HL-60 (cell line): ENCODE results near the gene TUBB4B.

Experiments
- DNase-seq, 2 experiments: peaks; one replicate each; pipeline ENCODE4 v3.0.0-alpha.2; 2010 to 2020; ENCODE audit warnings: low read depth in 1 of 2, low spot score in 1 of 2
- H3K27ac ChIP-seq: fragments of 250-450 bp; sonication (Bioruptor Pico); replicated peaks from 2 replicates; pipeline ENCODE4 v1.5.1; 2020; ENCODE audit warnings: mild to moderate bottlenecking, moderate library complexity
- H3K27me3 ChIP-seq: fragments of 250-450 bp; sonication (Bioruptor Pico); 2 replicates; pipeline ENCODE4 v1.5.1; 2021; ENCODE audit warnings: mild to moderate bottlenecking, moderate library complexity; ENCODE audit not compliant: insufficient read depth, poor library complexity, severe bottlenecking
- H3K4me3 ChIP-seq: replicated peaks from 2 replicates; pipeline ENCODE4 v1.5.1; 2011; ENCODE audit warnings: mild to moderate bottlenecking, control low read depth, low read length; ENCODE audit not compliant: insufficient read depth
- GABPA ChIP-seq: IDR thresholded peaks from 2 replicates; pipeline ENCODE4 v1.6.1; 2012; ENCODE audit warnings: low read depth
- POLR2AphosphoS5 ChIP-seq: IDR thresholded peaks from 2 replicates; pipeline ENCODE4 v1.6.1; 2012; ENCODE audit warnings: low read depth
- SPI1 ChIP-seq: IDR thresholded peaks from 2 replicates; pipeline ENCODE4 v1.6.1; 2012; ENCODE audit warnings: low read depth, mild to moderate bottlenecking, borderline replicate concordance
- TF ChIP-seq, protein P1 (sequence below): IDR thresholded peaks from 2 replicates; pipeline ENCODE4 v1.6.1; 2012; ENCODE audit warnings: low read depth; ENCODE audit not compliant: insufficient replicate concordance
- TF ChIP-seq, protein P2 (sequence below): IDR thresholded peaks from one replicate; pipeline ENCODE4 v1.5.1; 2011; ENCODE audit warnings: low read length, control low read depth, inconsistent platforms; ENCODE audit not compliant: insufficient read depth

Gene TUBB4B

DNA sequence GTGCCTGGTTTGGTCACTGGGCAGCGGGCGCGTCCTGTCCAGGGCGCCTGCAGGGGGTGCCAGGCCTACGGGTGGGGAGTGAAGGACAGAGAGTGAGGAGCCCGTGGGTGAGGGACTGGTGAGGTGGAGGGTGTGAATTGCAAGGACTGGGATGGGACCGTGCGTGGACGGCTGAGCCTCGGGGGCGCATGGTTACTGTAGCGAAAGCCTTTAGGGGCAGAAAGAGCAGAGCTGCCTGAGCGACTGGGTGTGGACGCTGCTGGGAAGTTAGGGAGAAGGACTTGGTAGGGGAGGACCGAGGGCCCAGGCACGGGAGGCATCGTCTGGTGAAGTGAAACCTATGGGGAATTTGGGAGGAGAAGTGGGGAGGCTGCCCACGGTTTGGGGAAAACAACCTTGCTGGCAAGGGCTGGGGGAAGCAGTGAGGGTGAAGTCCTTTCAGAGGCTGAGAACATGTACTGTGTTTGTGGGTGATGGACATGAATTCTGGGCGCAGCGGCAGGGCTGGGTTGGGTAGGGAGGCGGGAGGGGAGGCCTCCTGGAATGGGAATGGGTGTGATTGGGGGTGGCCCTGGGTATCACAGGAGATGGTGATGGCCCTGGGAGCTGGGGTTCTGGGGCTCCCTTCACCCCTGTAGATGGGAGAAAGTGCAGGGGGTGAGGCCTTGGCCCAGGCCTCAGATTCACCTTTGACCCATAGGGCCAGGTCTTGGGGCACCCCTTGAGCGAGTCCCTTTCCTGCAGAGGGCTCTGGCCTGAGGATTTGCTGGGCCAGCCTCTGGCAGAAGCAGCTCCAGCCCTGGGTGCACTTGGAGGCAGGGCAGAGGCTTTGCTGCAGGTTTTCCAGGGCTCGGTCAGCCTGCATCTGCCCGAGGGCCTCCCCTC, 34.7 kb downstream of the TUBB4B start:
- Histone ChIP-seq H3K27ac (peak overlapping the region; percentile 98), H3K27me3 (no peaks in the 10 kb centered on the region), H3K4me3 (no peak overlapping the region)
- no peak for DNase-seq
- TF ChIP-seq, protein P1, sequence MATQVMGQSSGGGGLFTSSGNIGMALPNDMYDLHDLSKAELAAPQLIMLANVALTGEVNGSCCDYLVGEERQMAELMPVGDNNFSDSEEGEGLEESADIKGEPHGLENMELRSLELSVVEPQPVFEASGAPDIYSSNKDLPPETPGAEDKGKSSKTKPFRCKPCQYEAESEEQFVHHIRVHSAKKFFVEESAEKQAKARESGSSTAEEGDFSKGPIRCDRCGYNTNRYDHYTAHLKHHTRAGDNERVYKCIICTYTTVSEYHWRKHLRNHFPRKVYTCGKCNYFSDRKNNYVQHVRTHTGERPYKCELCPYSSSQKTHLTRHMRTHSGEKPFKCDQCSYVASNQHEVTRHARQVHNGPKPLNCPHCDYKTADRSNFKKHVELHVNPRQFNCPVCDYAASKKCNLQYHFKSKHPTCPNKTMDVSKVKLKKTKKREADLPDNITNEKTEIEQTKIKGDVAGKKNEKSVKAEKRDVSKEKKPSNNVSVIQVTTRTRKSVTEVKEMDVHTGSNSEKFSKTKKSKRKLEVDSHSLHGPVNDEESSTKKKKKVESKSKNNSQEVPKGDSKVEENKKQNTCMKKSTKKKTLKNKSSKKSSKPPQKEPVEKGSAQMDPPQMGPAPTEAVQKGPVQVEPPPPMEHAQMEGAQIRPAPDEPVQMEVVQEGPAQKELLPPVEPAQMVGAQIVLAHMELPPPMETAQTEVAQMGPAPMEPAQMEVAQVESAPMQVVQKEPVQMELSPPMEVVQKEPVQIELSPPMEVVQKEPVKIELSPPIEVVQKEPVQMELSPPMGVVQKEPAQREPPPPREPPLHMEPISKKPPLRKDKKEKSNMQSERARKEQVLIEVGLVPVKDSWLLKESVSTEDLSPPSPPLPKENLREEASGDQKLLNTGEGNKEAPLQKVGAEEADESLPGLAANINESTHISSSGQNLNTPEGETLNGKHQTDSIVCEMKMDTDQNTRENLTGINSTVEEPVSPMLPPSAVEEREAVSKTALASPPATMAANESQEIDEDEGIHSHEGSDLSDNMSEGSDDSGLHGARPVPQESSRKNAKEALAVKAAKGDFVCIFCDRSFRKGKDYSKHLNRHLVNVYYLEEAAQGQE = no peak
- TF ChIP-seq, protein P2, sequence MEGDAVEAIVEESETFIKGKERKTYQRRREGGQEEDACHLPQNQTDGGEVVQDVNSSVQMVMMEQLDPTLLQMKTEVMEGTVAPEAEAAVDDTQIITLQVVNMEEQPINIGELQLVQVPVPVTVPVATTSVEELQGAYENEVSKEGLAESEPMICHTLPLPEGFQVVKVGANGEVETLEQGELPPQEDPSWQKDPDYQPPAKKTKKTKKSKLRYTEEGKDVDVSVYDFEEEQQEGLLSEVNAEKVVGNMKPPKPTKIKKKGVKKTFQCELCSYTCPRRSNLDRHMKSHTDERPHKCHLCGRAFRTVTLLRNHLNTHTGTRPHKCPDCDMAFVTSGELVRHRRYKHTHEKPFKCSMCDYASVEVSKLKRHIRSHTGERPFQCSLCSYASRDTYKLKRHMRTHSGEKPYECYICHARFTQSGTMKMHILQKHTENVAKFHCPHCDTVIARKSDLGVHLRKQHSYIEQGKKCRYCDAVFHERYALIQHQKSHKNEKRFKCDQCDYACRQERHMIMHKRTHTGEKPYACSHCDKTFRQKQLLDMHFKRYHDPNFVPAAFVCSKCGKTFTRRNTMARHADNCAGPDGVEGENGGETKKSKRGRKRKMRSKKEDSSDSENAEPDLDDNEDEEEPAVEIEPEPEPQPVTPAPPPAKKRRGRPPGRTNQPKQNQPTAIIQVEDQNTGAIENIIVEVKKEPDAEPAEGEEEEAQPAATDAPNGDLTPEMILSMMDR = no peak

DNA sequence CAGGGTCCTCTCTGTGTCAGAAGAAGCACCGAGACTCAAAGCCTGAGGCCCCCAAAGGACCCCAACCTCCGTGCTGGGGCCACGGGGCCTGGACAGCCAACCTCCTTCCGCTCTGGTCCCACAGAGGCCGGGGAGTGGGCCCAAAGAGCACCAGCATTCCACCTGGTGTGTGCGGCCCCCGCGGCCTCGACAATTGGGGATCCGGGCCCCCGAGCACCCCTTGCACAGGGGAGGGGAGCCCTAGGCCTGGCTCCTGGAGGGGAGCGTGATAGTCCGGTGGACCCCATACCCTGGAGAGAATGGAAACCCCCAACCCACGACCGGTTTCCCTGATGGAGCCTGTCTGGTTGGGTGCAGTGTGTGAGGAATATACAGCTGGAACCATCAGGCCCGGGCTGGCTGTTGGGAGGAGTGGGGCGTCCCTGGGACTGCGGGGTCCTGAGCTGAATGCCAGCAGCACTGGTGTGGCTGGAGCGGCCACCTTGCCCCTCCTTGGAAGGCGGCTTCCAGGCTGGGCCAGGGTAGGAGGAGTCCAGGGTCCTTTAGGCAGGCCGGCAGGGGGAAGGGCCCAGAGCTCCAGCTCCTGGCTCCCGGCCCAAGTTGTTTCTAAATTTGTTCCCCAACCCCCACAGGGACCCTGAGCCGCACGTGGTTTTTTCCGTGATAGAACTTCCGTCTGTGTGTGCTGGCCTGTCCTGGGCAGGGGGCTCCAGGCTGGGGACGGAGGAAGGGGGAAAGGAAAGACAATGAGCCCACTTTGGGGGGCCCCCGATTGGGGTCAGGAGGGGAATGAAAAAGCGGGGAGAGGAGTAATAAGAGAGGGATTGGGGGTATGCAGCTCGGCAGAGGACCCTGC, 35.6 kb downstream of the TUBB4B start:
- peak overlapping the region; percentile 81 for H3K4me3 ChIP-seq
- peak overlapping the region; percentile 98 for H3K27ac ChIP-seq
- TF ChIP-seq POLR2AphosphoS5 (peak; percentile 73; the same call in 1 of the 2 replicates), SPI1 (no peak), GABPA (peak; percentile 10; the same call in 1 of the 2 replicates)
- TF ChIP-seq, protein P1 = no peak
- TF ChIP-seq, protein P2 = no peak
- DNase-seq = peak; percentile 78 to 89
- no peaks in the 10 kb centered on the region for H3K27me3 ChIP-seq

DNA sequence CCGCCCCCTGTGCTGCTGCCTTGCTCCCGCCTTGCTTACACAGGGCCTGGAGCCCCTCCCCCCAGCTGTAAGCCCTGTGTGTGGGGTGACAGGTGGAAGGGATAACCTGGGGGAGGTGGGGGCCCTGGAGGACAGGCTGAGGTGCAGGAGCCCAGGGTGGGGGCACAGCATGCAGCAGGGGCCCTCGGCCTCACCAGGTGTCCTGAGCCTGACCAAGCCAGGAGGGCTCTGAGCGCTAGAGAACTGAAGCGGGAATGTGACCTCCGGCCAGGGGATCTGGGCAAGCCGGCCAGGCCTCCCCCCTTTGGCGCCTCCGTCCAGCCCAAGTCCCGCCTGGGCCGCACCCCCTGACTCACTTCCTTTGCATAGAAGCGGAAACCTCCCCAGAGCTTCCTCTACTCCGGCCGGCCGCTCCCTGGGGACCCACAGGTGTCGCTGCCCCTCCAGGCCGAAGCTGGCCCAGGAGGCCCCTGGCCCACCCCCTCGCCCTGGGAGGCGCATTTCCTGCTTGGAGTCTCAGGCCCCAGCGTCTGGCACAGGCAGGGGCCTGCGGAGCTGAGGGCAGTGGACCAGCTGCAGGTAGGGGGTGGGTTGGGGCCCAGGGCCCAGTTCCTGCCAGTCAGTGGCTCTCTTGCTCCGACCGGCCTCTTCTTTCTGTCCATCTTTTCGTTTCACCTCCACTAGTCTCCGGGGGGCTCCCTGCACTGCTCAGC, 36.4 kb downstream of the TUBB4B start, which contains the start of gene TOR4A:
TSS of gene TOR4A (plus strand) at position 398 of the 713 bp plus-strand sequence. CDS start 964 bp downstream, outside the sequence.
- H3K27me3 ChIP-seq = no peaks in the 10 kb centered on the region
- peak within 1 kb of the TSS; percentile 98 for H3K27ac ChIP-seq
- peak within 1 kb of the TSS; percentile 81 for H3K4me3 ChIP-seq
- TF ChIP-seq POLR2AphosphoS5 = peak; percentile 11
- TF ChIP-seq SPI1 = peak; percentile 73
- TF ChIP-seq GABPA = peak; percentile 48; the same call in 1 of the 2 replicates
- TF ChIP-seq, protein P2 = no peak
- DNase-seq = peak; percentile 93
